Measurements from ENCODE around the gene PRR4. TPM values are rescaled to one million over a fixed set of nuclear protein-coding genes. Genes with fewer than 3 reads are reported as not detected.

Gene PRR4
- total RNA-seq: 2.5 and 3.7 TPM in 2 replicates

GRCh38 chr12:10849425-10849878, at the start of gene PRR4:
PRR4 (minus strand) TSS chr12:10849475; CDS start chr12:10849437, 38 bp downstream.
- intact Hi-C loops (cut with micrococcal nuclease): loop anchor here (1.0 to 2.0 kb wide), 2 partner anchors 133 to 321 kb away; partner anchors contain the start of gene SMIM10L1

GRCh38 chr12:10896854-10897253, 47.6 kb upstream of the PRR4 start:
- intact Hi-C loops (cut with micrococcal nuclease): no loop called here

GRCh38 chr12:10891937-10892336, 42.7 kb upstream of the PRR4 start:
- intact Hi-C loops (cut with micrococcal nuclease): no loop called here

GRCh38 chr12:10889226-10889625, 40.0 kb upstream of the PRR4 start:
- intact Hi-C loops (cut with micrococcal nuclease): no loop called here

GRCh38 chr12:10884086-10884725, 34.9 kb upstream of the PRR4 start, which contains the start of gene PRH1:
PRH1 (minus strand) TSS chr12:10884255; CDS start chr12:10884217, 38 bp downstream.
- intact Hi-C loops (cut with micrococcal nuclease): no loop called here

DNA sequence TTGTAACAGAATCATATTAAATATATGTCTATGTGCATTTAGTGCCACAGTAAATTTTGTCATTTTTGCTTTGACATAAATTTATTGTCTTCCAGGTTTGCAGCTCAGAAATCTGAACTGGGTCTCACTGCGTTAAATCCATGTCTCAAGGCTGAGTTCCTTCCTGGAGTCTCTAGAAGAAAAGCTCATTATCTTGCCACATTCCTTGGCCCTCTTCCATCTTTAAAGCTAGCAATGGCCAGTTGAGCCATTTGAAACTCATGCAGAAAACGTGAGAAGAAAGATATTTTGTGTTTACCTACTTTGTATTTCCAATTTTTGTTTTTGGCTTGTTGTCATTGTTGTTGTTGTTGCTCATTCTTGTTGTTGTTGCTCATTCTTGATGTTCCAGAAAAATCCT, 24.1 kb upstream of the PRR4 start:
- intact Hi-C loops (cut with micrococcal nuclease): no loop called here

- intact Hi-C loops (cut with micrococcal nuclease): no loop called here
These were observed 18.1 kb upstream of the PRR4 start for GRCh38 chr12:10867381-10867780.

DNA sequence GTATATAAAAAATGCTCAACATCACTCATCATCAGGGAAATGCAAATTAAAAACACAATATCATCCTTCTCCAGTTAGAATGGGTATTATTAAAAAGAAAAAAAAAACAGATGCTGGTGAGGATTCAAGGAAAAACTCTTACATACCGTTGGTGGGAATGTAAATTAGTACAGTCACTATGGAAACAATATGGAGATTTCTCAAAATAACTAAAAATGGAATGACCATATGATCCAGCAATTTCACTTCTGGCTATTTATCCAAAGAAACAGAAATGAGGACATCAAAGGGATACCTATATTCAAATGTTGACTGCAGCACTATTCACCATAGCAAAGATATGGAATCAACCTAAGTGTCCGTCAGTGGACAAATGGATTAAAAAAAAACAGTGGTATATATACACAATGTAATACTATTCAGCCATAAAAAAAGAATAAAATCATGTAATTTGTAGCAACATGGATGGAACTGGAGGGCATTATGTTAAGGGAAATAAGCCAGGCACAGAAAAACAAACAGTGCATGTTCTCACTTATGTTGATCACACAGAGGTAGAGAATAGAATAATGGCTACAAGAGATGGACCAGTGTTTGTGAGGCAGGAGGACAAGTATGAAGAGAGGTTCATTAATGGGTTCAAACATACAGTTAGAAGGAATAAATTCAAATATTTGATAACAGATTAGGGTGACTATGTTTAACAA, 14.4 kb upstream of the PRR4 start:
- intact Hi-C loops (cut with micrococcal nuclease): no loop called here

GRCh38 chr12:10861366-10861765, 12.1 kb upstream of the PRR4 start:
- intact Hi-C loops (cut with micrococcal nuclease): no loop called here

DNA sequence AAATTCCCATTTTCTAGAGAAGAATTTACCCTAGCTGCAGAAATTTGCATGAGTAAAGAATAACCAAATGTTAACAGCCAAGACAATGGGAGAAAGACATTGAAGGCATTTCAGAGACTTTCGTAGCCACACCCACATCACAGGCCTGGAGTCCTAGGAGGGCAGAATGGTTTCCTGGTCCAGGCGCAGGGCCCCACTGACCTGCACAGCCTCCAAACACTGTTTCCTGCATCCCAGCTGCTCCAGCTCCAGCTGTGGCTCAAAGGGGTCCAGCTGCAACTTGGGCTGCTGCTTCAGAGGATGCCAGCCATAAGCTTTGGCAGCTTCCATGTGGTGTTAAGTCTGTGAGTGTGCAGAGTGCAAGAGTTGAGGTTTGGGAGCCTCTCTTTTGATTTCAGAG, 6.5 kb upstream of the PRR4 start:
- intact Hi-C loops (cut with micrococcal nuclease): no loop called here

- intact Hi-C loops (cut with micrococcal nuclease): no loop called here
These were observed 4.5 kb upstream of the PRR4 start for GRCh38 chr12:10853776-10854175.

- intact Hi-C loops (cut with micrococcal nuclease): no loop called here
These were observed 2.1 kb upstream of the PRR4 start for GRCh38 chr12:10851243-10851858.

GRCh38 chr12:10847744-10848143, 1.5 kb downstream of the PRR4 start:
- intact Hi-C loops (cut with micrococcal nuclease): loop anchor here (2.0 kb wide), 1 partner anchor 323 kb away; the partner anchor contains the start of gene SMIM10L1

DNA sequence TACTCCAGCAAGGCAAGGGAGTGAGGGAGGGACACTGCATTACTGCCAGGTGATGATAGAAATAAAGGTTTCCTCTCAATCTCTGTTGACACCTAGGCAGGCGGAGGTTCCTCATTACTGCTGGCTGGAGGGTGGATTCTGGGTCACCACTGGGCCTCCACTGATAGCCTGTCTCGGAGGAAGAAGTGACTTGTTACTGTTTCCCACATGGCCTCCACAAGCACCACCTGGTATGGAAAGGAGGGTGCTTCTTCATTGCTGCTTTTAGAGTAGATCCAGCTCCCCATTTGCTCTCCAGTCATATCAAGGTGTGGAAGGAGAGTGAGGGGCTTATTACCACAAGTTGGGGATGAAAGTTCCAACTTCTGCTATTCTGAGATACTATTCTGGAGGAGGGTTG, 6.4 kb downstream of the PRR4 start:
- intact Hi-C loops (cut with micrococcal nuclease): no loop called here

DNA sequence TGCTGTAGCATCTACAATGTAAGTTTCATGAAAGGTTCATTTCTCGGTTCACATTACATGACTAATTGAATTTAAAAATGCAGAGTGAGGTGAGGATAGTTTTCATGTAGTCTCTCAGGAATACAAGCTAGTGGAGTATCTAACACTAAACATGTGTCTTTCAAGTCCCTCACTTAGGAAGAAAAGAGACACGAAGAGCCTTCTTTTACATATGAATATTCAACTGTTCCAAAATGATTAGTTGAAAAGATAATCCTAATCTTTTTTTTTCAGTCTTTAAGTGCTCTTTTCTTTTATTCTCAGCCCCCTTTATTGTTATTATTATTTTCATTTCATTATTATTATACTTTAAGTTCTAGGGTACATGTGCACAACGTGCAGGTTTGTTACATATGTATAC, 10.8 kb downstream of the PRR4 start:
- intact Hi-C loops (cut with micrococcal nuclease): no loop called here

- intact Hi-C loops (cut with micrococcal nuclease): no loop called here
These were observed 19.3 kb downstream of the PRR4 start for GRCh38 chr12:10829994-10830393.

DNA sequence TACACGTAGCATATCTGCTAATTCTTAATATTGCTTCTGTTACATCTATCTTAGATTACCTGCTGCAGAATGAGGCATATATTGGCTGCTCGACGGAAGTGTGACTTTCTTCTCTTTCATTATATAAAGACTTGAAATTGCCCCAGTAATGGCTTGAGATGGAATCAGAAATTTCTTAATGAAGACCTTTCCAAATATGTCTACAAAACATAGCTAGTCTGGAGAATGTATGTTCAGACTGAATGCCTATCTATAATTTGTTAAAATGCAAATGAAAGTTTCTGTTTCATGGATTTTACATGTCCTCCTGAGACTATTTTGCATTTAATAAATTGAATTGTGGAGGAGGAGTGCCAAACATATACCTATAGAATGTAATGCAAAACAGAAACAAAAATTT, 23.0 kb downstream of the PRR4 start, which contains the start of gene TAS2R10:
TAS2R10 (minus strand) TSS at position 101 of the 400 bp plus-strand sequence; CDS start at position 12, 89 bp downstream.
- intact Hi-C loops (cut with micrococcal nuclease): no loop called here

DNA sequence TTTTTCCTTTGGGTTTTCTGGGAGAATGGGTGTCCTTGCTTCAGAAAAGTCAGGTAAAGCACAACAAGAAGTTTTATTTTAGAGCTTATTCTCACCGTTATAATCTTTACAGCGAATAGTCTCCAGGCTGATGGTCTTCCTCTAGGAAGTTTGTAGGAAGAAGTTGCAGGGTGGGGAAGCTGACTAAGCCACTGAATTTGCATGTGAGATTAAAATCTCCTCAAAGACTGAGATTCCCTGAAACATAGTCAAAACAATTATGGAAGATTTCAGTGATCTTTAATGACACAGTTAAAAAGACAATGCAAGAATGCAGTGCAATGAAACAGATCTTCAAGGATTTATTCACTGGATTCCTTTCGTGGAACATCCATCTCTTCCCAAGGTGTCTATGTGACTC, 24.3 kb downstream of the PRR4 start:
- intact Hi-C loops (cut with micrococcal nuclease): no loop called here

DNA sequence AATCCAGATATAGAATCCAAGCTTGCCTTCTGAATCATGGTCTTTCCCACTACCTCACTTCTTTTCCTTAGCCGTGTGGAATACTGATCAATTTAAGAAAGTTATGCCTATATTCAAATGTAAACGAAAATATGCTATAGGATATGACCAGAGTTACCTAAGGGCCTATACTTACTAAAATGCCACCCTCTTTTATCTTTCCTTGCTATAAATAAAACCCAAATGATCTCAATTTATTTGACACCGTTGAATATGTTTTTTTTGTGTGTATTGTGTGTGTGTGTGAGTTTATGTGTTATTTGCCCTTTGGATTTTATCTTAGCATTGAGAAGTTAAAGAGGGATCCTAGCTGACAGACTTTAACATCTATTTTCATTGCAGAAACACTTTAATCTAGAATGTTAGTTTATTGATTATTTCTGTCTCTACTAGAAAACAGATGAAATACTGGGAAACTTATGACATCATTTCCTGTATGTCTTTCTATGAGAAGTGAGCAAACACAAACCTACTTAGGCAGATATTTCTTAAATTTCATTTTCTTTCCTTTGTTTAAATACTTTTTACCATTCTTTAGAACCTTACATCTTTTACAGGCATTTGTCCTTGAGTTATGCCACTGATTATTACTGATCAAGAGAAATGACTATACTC, 37.3 kb downstream of the PRR4 start:
- intact Hi-C loops (cut with micrococcal nuclease): no loop called here

GRCh38 chr12:10810068-10810467, 39.2 kb downstream of the PRR4 start, which contains the start of gene TAS2R9:
TAS2R9 (minus strand) TSS chr12:10810168; CDS start chr12:10810075, 93 bp downstream.
- intact Hi-C loops (cut with micrococcal nuclease): no loop called here

DNA sequence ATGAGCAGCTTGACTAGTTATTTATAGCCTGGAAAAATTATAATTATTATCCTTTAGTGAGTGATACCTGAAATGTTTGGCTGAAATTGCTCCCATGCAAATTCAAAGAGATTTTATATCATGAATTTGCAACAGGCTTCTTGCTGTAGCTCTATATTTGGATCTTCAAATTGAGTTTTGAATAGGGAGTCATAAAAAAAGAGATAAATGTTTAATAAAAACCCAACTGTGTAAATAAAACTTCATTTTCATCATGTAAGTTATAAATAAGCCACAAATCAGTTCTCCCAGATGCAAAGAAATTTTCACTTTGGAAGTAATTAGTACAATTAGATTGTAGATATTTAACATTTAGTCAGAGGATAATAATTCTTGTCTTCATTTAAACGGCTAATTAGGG, 42.1 kb downstream of the PRR4 start, which contains the start of gene TAS2R8:
TAS2R8 (minus strand) TSS at position 101 of the 400 bp plus-strand sequence. CDS start 306 bp downstream, outside the sequence.
- intact Hi-C loops (cut with micrococcal nuclease): no loop called here

Measured in T-helper 2 cell treated with Interferon-gamma antibody and Interleukin-4, amounts not matched to agents 100 ng/mL and 5 ng/mL, for 36 hours (primary cell).